C4-2B (cell line): ENCODE measurements around the gene SH3BGRL2.

ENCODE experiments used
- ZFX ChIP-seq: fragments of 450-650 bp; IDR thresholded peaks from 2 replicates; pipeline ENCODE4 v1.6.1; 2017
- TF ChIP-seq, protein P1 (sequence below): fragments of 450-650 bp; conservative IDR thresholded peaks from 2 replicates; pipeline ENCODE4 v1.5.1; 2017; ENCODE audit warnings: mild to moderate bottlenecking

DNA sequence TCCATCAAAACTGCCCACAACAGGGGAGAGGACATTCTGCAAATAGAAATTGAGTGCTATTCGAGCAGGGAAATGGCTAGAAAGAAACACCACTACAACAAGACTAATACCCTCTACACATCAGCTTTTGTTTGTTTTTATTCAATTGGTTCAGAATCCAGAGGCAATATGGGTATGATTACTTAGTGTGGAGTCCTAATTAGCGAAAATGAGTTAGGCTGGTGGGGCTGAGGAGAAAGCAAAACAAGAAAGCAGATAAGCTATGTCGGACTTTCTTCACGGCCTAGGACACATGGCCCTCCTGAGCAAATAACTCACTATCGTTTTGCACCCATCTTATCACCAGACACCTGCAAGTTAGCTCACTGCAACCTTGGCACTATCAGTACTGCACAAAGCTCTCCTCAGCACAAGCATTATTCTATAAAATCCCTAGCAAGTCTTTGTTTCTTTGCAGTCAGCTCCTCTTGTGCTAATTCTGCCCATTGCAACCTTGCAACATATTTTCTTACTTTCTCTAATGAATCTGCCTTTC is 31.3 kb upstream of the SH3BGRL2 start:
- TF ChIP-seq, protein P1, sequence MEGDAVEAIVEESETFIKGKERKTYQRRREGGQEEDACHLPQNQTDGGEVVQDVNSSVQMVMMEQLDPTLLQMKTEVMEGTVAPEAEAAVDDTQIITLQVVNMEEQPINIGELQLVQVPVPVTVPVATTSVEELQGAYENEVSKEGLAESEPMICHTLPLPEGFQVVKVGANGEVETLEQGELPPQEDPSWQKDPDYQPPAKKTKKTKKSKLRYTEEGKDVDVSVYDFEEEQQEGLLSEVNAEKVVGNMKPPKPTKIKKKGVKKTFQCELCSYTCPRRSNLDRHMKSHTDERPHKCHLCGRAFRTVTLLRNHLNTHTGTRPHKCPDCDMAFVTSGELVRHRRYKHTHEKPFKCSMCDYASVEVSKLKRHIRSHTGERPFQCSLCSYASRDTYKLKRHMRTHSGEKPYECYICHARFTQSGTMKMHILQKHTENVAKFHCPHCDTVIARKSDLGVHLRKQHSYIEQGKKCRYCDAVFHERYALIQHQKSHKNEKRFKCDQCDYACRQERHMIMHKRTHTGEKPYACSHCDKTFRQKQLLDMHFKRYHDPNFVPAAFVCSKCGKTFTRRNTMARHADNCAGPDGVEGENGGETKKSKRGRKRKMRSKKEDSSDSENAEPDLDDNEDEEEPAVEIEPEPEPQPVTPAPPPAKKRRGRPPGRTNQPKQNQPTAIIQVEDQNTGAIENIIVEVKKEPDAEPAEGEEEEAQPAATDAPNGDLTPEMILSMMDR = no peak
- no peak for TF ChIP-seq ZFX
